GM10266 (cell line): ENCODE results near the gene CAPN15.

Experiments
- DNase-seq: peaks from one replicate; pipeline ENCODE4 v3.0.0; 2012; ENCODE audit errors: extremely low spot score
- CTCF ChIP-seq: IDR thresholded peaks from 2 replicates; pipeline ENCODE4 v1.5.1; 2012; ENCODE audit warnings: mild to moderate bottlenecking, low read depth; ENCODE audit not compliant: control insufficient read depth, insufficient read depth; ENCODE audit errors: missing control alignments

Gene CAPN15

GRCh38 chr16:580141-580945, 52.8 kb downstream of the CAPN15 start:
- no peak for TF ChIP-seq CTCF

GRCh38 chr16:580946-581498, 53.5 kb downstream of the CAPN15 start:
- TF ChIP-seq CTCF = no peak
- no peak for DNase-seq

More at GRCh38 chr16:580141-580945, 52.8 kb downstream of the CAPN15 start:
- DNase-seq = no peak

GRCh38 chr16:582218-582613, 54.7 kb downstream of the CAPN15 start:
- no peak for TF ChIP-seq CTCF
- DNase-seq = no peak

GRCh38 chr16:582614-583331, 55.3 kb downstream of the CAPN15 start:
- DNase-seq = no peak
- TF ChIP-seq CTCF = no peak

GRCh38 chr16:583470-583814, 55.9 kb downstream of the CAPN15 start:
- no peak for TF ChIP-seq CTCF
- DNase-seq = no peak

DNA sequence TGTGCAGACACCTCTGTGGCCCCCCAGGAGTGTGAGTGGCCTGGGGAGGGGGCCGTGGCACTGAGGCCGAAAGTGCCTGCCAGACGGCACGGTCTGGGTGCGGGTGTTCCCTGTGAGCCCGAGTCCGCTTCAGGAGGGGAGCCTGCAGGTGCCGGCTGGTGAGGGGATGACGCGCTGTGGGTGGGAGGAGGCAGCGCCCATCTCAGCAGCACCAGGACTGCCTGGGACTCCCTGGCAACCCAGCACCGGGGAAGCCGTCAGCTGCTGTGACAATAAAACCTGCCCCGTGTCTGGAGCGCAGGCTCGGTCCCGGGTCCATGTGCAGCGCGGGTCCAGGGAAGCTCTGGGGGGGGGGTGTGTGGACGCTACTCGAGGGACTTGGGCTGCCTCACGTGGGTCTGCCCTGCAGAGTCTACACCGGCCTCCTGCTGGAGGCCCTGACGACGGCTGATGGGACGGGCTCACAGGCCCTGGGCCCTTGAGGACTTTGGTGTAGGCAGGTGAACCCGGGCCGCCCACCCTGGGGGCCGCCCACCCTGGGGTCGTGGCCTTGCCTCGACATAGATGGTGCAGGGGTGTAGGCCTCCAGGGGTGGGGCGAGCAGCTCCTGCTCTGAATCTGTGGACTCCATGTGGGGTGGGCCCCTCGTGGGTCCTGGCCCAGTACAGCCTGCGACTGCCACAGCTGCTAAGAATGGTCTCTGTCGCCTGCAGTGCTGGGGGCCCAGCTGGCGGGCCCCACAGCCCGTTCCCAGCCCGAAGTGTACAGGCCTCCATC, 56.5 kb downstream of the CAPN15 start:
- no peak for TF ChIP-seq CTCF
- DNase-seq = no peak
